ENCODE data around the gene ANO2. TPM values are rescaled to one million over a fixed set of nuclear protein-coding genes. Genes with fewer than 3 reads are reported as not detected.

Gene ANO2
- total RNA-seq, 6 experiments from 2014 or later, result 0.15 to 0.51 (median 0.25) TPM; not detected in 3

DNA sequence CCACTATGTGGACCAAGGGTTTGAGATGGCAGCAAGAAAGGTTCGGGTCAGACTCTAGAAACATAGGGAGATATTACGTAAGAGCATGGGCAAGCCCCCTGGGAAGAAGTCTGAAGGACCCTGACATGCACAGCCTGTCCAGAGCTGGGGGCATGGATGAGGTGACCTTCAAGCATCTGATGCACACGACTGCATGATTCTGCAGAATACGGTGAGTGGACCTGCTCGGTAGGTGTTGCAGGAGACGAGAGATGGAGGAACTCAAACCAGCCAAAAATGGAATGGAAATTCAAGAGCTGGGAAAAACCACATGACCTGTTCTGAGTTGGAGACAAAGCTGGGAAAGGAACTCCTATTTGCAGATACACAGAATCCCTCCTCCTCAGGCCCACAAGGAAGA lies 43.6 kb downstream of the ANO2 start:
- Mint-ChIP-seq H3K27me3 (ENCODE audit: insufficient read depth) (peaks cover 14% of the 10 kb centered on the region), H3K36me3 (ENCODE audit: low read depth) (no peaks in the 10 kb centered on the region), H3K4me3 (no peak overlapping the region), H3K27ac (no peak overlapping the region), H3K9me3 (no peaks in the 10 kb centered on the region), H3K4me1 (ENCODE audit: low read depth) (no peaks in the 10 kb centered on the region)
- TF ChIP-seq, protein P1, sequence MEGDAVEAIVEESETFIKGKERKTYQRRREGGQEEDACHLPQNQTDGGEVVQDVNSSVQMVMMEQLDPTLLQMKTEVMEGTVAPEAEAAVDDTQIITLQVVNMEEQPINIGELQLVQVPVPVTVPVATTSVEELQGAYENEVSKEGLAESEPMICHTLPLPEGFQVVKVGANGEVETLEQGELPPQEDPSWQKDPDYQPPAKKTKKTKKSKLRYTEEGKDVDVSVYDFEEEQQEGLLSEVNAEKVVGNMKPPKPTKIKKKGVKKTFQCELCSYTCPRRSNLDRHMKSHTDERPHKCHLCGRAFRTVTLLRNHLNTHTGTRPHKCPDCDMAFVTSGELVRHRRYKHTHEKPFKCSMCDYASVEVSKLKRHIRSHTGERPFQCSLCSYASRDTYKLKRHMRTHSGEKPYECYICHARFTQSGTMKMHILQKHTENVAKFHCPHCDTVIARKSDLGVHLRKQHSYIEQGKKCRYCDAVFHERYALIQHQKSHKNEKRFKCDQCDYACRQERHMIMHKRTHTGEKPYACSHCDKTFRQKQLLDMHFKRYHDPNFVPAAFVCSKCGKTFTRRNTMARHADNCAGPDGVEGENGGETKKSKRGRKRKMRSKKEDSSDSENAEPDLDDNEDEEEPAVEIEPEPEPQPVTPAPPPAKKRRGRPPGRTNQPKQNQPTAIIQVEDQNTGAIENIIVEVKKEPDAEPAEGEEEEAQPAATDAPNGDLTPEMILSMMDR (IDR thresholded peaks at IDR 0.05), result no peak
- no peak for DNase-seq

DNA sequence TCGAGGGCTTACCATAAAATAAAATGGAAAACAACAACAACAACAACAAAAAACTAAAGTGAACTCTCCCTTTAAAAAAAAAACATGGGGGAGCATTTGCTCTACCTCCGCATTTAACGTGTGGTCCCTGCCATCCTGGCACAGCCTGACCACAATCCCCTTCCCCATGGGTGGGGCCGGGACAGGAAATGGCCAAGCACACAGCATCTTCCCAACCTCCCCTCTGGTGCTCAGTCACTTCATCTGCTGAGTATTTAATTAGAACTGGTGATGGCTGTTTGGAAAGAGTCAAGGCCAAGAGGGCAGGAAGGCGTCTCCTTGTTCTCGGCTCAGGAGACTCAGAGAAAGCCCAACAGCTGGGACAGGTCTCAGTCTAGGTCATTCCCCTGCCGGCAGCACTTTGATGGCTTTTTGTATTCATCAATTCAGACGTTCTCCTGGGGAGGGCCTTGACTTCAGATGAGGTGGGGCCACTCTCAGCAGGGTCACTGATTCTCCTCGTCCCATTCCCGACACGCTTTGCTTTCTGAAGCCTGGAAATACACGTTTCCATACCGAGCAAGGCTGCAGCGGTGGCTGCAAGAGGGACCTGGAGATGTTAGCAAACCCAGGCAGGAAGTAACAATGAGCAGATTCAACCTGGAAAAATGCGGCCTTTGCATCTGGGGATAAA lies 44.4 kb downstream of the ANO2 start:
- Mint-ChIP-seq H3K9me3 (no peaks in the 10 kb centered on the region), H3K27ac (no peak overlapping the region), H3K4me1 (ENCODE audit: low read depth) (no peaks in the 10 kb centered on the region), H3K36me3 (ENCODE audit: low read depth) (no peaks in the 10 kb centered on the region), H3K27me3 (ENCODE audit: insufficient read depth) (peaks cover 11% of the 10 kb centered on the region), H3K4me3 (no peak overlapping the region)
- TF ChIP-seq, protein P1 (IDR thresholded peaks at IDR 0.05), result no peak
- DNase-seq, result no peak

DNA sequence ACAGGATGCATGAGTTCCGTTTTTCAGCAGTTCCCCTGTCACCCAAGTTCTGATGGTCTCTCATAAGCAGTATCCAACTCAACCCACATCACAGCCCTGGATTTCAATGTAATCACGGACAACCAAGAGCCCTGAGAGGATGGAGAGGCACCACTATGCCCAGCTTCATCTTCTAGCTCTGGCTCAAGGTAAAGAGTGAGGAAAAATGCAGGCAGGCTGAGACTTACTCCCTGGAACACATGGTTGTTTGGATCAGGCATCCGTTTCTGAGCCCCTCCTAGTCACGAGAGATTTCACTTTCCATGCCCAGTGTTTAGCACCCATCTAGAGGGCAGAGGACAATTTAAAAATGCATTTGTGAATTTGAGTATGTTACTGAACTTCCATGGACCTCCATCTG lies 45.0 kb downstream of the ANO2 start:
- Mint-ChIP-seq H3K9me3 (no peaks in the 10 kb centered on the region), H3K27me3 (ENCODE audit: insufficient read depth) (peaks cover 11% of the 10 kb centered on the region), H3K4me1 (ENCODE audit: low read depth) (no peaks in the 10 kb centered on the region), H3K4me3 (no peak overlapping the region), H3K27ac (no peak overlapping the region), H3K36me3 (ENCODE audit: low read depth) (no peaks in the 10 kb centered on the region)
- TF ChIP-seq, protein P1 (IDR thresholded peaks at IDR 0.05), result no peak
- no peak for DNase-seq

DNA sequence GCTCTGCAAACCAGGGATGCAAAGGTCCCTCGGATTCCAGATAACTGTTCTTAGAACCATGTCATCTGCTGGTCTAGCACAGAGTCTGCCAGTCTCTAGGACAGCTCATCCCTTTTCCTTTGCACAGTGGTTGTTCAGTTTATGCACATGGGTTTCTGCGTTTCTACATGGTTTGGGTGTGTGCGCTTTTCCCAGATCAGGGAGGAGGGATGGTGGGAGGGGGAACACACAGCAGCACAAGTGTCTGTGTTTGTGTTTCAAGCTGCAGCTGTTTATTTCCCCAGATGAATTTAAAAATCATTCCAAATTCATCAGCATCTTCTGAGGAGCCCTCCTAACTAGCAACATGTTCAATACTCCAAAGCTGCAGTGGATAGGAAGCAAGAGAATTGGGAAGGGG lies 45.4 kb downstream of the ANO2 start:
- Mint-ChIP-seq H3K27ac (no peak overlapping the region), H3K4me1 (ENCODE audit: low read depth) (no peaks in the 10 kb centered on the region), H3K27me3 (ENCODE audit: insufficient read depth) (peaks cover 9% of the 10 kb centered on the region), H3K9me3 (no peaks in the 10 kb centered on the region), H3K36me3 (ENCODE audit: low read depth) (no peaks in the 10 kb centered on the region), H3K4me3 (no peak overlapping the region)
- no peak for DNase-seq
- TF ChIP-seq, protein P1 (IDR thresholded peaks at IDR 0.05), result no peak

DNA sequence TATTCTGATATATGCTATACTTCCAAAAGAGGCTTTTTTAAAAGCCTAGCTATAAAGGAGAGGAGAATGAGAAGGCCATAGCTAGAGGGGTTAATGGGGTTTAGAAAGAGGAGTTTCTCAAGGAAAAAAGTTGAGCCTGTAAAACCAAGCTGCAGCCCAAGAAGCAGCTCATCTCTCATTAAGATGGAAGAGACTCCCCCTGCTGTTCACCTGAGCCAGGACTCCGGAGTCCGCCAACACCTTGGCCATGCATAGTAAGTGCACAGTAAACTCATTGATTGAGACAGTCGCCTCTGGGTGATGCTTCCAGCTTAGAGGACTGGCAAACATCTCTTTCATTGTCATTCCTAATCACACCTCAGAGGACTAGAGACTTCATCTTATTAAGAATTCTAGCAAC lies 46.2 kb downstream of the ANO2 start:
- Mint-ChIP-seq H3K27me3 (ENCODE audit: insufficient read depth) (peaks cover 5% of the 10 kb centered on the region), H3K36me3 (ENCODE audit: low read depth) (no peaks in the 10 kb centered on the region), H3K4me3 (no peak overlapping the region), H3K27ac (no peak overlapping the region), H3K9me3 (no peaks in the 10 kb centered on the region), H3K4me1 (ENCODE audit: low read depth) (no peaks in the 10 kb centered on the region)
- TF ChIP-seq, protein P1 (IDR thresholded peaks at IDR 0.05), result peak; percentile 15; the same call in 1 of the 2 replicates
- no peak for DNase-seq

All from HFFc6 (cell line).